ENCODE results near the gene ARPC1A. TPM values are rescaled to one million over a fixed set of nuclear protein-coding genes. Genes with fewer than 3 reads are reported as not detected.

The ARPC1A gene
- total RNA-seq, 3 donors from 2014 or later (not counting 1 experiment from before 2014, with no cell fraction given) = 38.1 to 48.1 (median 47.9) TPM

GRCh38 chr7:99359465-99360154 lies 33.9 kb downstream of the ARPC1A start:
- H3K4me3 ChIP-seq (ENCODE audit: low read length) = no peak overlapping the region
- no peaks in the 10 kb centered on the region for H3K4me1 ChIP-seq (ENCODE audit: control insufficient read depth, insufficient read depth, low read length)
- intact Hi-C loops (cut with micrococcal nuclease) = no loop called here
- no peak overlapping the region for H3K27ac Mint-ChIP-seq
- ATAC-seq = no peak
- no peaks in the 10 kb centered on the region for H3K9me3 Mint-ChIP-seq
- no peaks in the 10 kb centered on the region for H3K36me3 Mint-ChIP-seq
- H3K27ac ChIP-seq (ENCODE audit: low read length) = no peak overlapping the region
- WGBS (ENCODE audit: insufficient coverage) = 95% methylated on average over 22 of the region's 22 CpGs
- H3K9me3 ChIP-seq (ENCODE audit: control insufficient read depth, insufficient read depth, low read length) = no peaks in the 10 kb centered on the region
- no peaks in the 10 kb centered on the region for H3K27me3 Mint-ChIP-seq (ENCODE audit: low read depth in 2 of 2)
- no peak overlapping the region for H3K4me3 Mint-ChIP-seq
- H3K4me1 Mint-ChIP-seq = no peaks in the 10 kb centered on the region
- DNase-seq = no peak
- H3K36me3 ChIP-seq (ENCODE audit: control insufficient read depth, insufficient read depth, low read length) = peaks cover 67% of the 10 kb centered on the region
- no peak for TF ChIP-seq CTCF (IDR thresholded peaks at IDR 0.05)
- H3K27me3 ChIP-seq (ENCODE audit: control insufficient read depth, insufficient read depth, low read length) = no peaks in the 10 kb centered on the region

GRCh38 chr7:99362801-99363200 lies 37.1 kb downstream of the ARPC1A start:
- H3K27me3 Mint-ChIP-seq (ENCODE audit: low read depth in 2 of 2) = no peaks in the 10 kb centered on the region
- H3K4me1 Mint-ChIP-seq = peaks cover 0 to 4% of the 10 kb centered on the region in 2 donors
- peaks cover 70% of the 10 kb centered on the region for H3K36me3 ChIP-seq (ENCODE audit: control insufficient read depth, insufficient read depth, low read length)
- H3K27me3 ChIP-seq (ENCODE audit: control insufficient read depth, insufficient read depth, low read length) = no peaks in the 10 kb centered on the region
- no peak overlapping the region for H3K27ac ChIP-seq (ENCODE audit: low read length)
- no peaks in the 10 kb centered on the region for H3K9me3 Mint-ChIP-seq
- no peak overlapping the region for H3K4me3 ChIP-seq (ENCODE audit: low read length)
- DNase-seq (no peak), ATAC-seq (no peak)
- WGBS (ENCODE audit: insufficient coverage) = 100% methylated on average over 3 of the region's 3 CpGs
- no peak overlapping the region for H3K27ac Mint-ChIP-seq
- intact Hi-C loops (cut with micrococcal nuclease) = no loop called here
- no peaks in the 10 kb centered on the region for H3K9me3 ChIP-seq (ENCODE audit: control insufficient read depth, insufficient read depth, low read length)
- no peaks in the 10 kb centered on the region for H3K4me1 ChIP-seq (ENCODE audit: control insufficient read depth, insufficient read depth, low read length)
- no peak overlapping the region for H3K4me3 Mint-ChIP-seq
- no peak for TF ChIP-seq CTCF (IDR thresholded peaks at IDR 0.05)
- no peaks in the 10 kb centered on the region for H3K36me3 Mint-ChIP-seq

- no peak for ATAC-seq
Observed at GRCh38 chr7:99363286-99363685, 37.6 kb downstream of the ARPC1A start.

More at GRCh38 chr7:99363286-99363685, 37.6 kb downstream of the ARPC1A start:
- WGBS (ENCODE audit: insufficient coverage) = 100% methylated on average over 4 of the region's 5 CpGs
- Histone ChIP-seq H3K4me1 (ENCODE audit: control insufficient read depth, insufficient read depth, low read length) (no peaks in the 10 kb centered on the region), H3K27ac (ENCODE audit: low read length) (no peak overlapping the region), H3K27me3 (ENCODE audit: control insufficient read depth, insufficient read depth, low read length) (no peaks in the 10 kb centered on the region), H3K4me3 (ENCODE audit: low read length) (no peak overlapping the region), H3K9me3 (ENCODE audit: control insufficient read depth, insufficient read depth, low read length) (no peaks in the 10 kb centered on the region), H3K36me3 (ENCODE audit: control insufficient read depth, insufficient read depth, low read length) (peaks cover 66% of the 10 kb centered on the region)
- no peak for TF ChIP-seq CTCF (IDR thresholded peaks at IDR 0.05)
- H3K27ac Mint-ChIP-seq = no peak overlapping the region
- no peak for DNase-seq
- H3K9me3 Mint-ChIP-seq = no peaks in the 10 kb centered on the region
- H3K36me3 Mint-ChIP-seq = no peaks in the 10 kb centered on the region
- intact Hi-C loops (cut with micrococcal nuclease) = no loop called here
- H3K4me3 Mint-ChIP-seq = no peak overlapping the region
- H3K4me1 Mint-ChIP-seq = peaks cover 0 to 4% of the 10 kb centered on the region in 2 donors
- no peaks in the 10 kb centered on the region for H3K27me3 Mint-ChIP-seq (ENCODE audit: low read depth in 2 of 2)
